ENCODE data around the gene PI4KB.
A peak's percentile ranks its signal among the peaks of the same experiment; 100 is the strongest.

Gene PI4KB

GRCh38 chr1:151327223-151327902 lies at the start of gene PI4KB:
Gene PI4KB (minus strand): TSS chr1:151327416. CDS start chr1:151316481, 10,935 bp downstream.
- H3K4me3 ChIP-seq (ENCODE audit: control insufficient read depth, low read depth, low read length): peak within 1 kb of the TSS; percentile 70
- peak; percentile 98 for DNase-seq (ENCODE audit: low read depth)
- TF ChIP-seq, protein P1, sequence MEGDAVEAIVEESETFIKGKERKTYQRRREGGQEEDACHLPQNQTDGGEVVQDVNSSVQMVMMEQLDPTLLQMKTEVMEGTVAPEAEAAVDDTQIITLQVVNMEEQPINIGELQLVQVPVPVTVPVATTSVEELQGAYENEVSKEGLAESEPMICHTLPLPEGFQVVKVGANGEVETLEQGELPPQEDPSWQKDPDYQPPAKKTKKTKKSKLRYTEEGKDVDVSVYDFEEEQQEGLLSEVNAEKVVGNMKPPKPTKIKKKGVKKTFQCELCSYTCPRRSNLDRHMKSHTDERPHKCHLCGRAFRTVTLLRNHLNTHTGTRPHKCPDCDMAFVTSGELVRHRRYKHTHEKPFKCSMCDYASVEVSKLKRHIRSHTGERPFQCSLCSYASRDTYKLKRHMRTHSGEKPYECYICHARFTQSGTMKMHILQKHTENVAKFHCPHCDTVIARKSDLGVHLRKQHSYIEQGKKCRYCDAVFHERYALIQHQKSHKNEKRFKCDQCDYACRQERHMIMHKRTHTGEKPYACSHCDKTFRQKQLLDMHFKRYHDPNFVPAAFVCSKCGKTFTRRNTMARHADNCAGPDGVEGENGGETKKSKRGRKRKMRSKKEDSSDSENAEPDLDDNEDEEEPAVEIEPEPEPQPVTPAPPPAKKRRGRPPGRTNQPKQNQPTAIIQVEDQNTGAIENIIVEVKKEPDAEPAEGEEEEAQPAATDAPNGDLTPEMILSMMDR (conservative IDR thresholded peaks at IDR 0.05; ENCODE audit: control insufficient read depth, insufficient read depth, low read depth, low read length): no peak

GRCh38 chr1:151373196-151373595 lies 46.0 kb upstream of the PI4KB start:
- no peak overlapping the region for H3K4me3 ChIP-seq (ENCODE audit: control insufficient read depth, low read depth, low read length)
- no peak for DNase-seq (ENCODE audit: low read depth)
- TF ChIP-seq, protein P1 (conservative IDR thresholded peaks at IDR 0.05; ENCODE audit: control insufficient read depth, insufficient read depth, low read depth, low read length): no peak

GRCh38 chr1:151372058-151372934 lies 45.1 kb upstream of the PI4KB start, which contains the start of gene SELENBP1:
Gene SELENBP1 (minus strand): TSS chr1:151372705. CDS start chr1:151372641, 64 bp downstream.
- TF ChIP-seq, protein P1 (conservative IDR thresholded peaks at IDR 0.05; ENCODE audit: control insufficient read depth, insufficient read depth, low read depth, low read length): no peak
- peak within 1 kb of the TSS; percentile 43 for H3K4me3 ChIP-seq (ENCODE audit: control insufficient read depth, low read depth, low read length)
- DNase-seq (ENCODE audit: low read depth): peak; percentile 74

GRCh38 chr1:151371370-151372057 lies 44.3 kb upstream of the PI4KB start:
- H3K4me3 ChIP-seq (ENCODE audit: control insufficient read depth, low read depth, low read length): no peak overlapping the region
- TF ChIP-seq, protein P1 (conservative IDR thresholded peaks at IDR 0.05; ENCODE audit: control insufficient read depth, insufficient read depth, low read depth, low read length): no peak
- DNase-seq (ENCODE audit: low read depth): peak; percentile 49

- no peak overlapping the region for H3K4me3 ChIP-seq (ENCODE audit: control insufficient read depth, low read depth, low read length)
- no peak for DNase-seq (ENCODE audit: low read depth)
- TF ChIP-seq, protein P1 (conservative IDR thresholded peaks at IDR 0.05; ENCODE audit: control insufficient read depth, insufficient read depth, low read depth, low read length): no peak
Observed at GRCh38 chr1:151370211-151370911, 43.1 kb upstream of the PI4KB start.

GRCh38 chr1:151369621-151370048 lies 42.4 kb upstream of the PI4KB start:
- no peak for DNase-seq (ENCODE audit: low read depth)
- TF ChIP-seq, protein P1 (conservative IDR thresholded peaks at IDR 0.05; ENCODE audit: control insufficient read depth, insufficient read depth, low read depth, low read length): no peak
- H3K4me3 ChIP-seq (ENCODE audit: control insufficient read depth, low read depth, low read length): no peak overlapping the region
